Measurements from ENCODE around the gene RAB3B.

Gene RAB3B

DNA sequence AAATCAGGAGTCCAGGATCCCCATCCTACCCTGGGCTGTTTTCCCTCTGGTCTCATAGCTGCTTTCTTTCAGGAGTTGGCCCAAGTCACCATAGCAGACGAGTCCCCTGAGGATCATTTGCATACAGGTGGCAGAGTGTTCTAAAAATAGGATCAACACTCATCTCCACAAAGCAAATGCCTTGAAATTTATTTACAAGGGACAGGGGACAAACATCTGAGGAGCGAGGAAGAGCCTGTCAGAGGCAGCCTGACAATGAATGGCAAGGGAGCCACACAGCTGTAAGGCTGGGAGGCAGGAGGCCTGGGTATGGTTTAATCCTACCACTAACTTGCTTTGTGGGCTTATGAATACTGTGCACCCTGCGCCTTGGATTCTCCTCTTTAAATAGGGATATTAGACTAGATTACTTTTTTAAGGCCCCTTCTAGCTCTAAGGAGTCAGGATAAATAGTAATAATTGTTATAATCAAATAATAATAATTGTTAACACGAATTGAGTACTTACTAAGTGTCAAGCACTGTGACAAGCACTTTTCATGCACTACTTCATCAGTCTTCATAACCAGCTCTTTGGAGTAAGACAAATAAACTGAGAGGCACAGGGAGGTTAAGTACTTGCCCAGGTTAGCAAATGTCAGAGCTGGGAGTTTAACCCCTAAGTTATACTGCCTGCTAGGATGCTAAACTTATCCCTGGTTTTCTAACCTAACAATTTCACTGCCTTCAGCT is 34.5 kb downstream of the RAB3B start:
- no peak for DNase-seq

DNA sequence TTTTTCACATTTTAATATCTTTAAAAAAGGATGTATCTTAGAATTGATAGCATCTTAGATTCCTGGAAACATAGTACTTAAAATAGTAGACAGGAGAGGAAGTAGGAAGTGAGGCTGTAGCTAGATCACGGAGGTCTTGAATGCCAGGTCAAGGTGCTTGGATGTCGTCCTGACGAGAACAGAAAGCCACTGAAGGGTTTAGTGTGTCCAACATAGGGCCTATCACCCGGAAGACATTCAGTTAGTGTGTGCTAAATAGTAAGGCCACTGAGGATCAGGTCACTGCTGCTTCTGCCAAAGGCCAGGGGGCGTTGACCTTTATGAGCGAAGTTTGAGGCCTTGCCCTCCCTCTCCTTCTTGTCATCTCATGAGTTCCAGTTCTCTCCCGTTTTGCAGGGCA is 35.7 kb downstream of the RAB3B start:
- no peak for DNase-seq

DNA sequence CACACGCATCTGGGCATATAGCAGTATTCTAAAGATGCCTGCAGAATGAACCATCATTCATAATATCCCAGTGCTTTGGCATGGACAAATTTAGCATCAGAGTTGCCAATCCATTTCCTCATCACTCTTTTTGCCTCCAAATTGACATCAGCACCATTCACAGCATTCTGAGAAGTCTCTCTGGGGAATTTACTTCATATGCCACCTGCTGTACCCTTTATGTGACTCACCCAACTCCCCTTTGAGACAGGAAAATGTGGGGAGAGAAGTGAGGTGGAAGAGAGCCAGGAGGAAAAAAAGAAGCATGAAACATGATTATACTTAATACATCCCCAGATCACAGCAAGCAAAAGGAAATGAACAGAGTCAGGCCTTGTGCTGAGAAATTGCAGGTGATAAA is 37.4 kb downstream of the RAB3B start:
- no peak for DNase-seq

DNA sequence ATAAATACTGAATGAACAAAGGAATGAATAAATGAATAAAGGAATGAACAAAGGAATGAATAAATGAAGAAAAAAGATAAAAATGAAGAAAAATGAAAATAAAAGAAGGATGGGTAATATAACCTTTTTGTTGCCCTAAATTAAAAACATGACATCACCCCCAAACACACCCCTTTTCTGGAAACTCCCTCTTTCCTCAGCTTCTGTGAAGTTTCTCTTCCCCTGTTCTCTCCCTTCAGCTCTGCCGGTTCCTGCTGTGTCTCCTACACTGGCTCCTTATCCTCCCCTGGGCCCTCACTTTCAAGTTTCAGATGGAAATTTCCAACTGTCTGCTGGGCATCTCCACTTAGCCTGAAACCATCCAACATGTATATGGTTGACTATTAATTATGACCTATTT is 37.9 kb downstream of the RAB3B start:
- DNase-seq, result no peak

DNA sequence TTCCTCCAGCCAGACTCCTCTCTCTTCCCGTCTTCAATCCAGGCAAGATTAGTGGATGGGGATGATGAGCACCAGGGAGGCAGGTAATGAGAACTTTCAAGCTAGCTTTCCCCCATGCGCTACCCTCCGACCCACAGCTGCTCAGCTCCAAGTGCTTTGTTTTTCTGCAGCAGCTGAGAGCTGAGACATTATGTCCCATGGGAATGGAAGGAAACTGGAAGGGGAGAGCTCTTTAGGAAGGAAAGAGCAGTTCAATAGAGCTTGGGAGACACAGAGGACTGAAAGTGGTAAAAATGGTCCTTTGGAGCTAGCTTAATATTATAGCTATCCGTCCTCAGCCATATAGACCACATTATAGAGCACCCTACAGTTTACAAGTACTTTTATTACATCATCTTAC is 39.8 kb downstream of the RAB3B start:
- DNase-seq, result no peak

DNA sequence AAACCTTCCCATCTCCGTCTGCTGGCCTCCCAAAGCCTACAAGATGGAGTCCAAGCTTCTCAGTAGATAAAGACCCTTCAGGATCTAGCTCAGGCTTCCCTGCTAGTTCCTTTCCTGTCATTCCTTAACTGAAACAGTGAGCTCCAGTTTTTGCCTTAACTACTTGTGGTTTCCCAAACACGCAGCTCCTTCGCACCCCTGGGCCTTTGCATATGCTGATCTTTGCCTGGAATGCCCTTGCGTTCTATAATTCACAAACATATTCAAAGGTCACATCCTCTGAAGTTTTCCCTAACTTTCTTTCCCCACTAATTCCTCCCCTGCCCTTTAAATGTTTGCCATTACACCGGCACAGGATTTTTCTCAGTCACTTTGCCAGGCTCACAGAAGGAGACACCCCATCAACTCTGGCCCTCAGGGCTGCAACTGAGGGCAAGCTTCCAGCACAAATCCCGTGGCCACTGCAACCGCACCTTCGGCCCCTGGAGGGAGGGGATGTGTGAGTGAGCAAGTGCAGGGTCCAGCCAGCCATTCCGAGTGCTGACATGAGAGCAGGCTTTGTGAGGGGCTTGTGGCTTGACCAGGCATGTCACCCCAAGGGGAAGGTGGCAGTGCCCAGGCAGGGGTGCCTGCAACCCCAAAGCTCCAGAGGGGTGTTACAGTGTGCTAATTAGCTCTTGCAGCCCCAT is 41.3 kb downstream of the RAB3B start:
- no peak for DNase-seq

DNA sequence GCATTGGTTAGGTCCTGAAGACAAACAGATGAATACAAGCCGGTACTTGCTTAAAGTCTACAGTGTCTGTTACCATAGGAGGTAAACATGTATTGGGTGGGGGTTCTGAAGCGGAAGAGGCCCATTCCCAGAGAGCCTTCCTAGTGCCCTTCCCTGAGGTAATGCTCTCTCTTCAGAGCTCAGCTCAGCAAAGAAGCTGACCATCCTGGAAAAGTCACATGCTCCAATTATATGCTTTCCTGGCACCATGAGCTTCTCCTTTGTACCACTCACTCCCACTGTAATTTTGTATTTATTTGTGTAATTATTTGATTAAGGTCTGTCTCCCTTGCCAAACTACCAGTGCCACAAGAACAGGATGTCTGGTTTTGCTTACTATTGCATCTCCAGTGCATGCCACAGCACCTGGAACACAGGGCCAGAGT is 42.0 kb downstream of the RAB3B start:
- DNase-seq, result no peak

DNA sequence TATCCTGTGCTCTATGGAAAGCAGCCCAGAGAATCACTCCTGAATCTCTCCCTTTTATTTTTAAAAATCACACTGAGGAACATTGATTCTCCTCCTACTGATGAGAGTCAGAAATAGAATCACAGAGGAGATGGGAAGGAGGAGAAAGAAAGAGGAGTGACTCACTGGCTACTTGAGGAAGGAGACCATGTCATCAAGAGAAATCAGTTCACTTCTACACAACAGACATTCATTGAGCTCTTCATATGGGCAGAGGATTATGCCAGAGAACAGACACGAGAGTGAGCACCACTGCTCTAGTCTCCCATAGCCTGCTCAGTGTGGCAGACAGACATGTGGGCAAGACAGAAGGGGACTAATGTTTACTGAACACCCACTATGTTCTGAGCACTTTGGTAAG is 44.2 kb downstream of the RAB3B start:
- no peak for DNase-seq

DNA sequence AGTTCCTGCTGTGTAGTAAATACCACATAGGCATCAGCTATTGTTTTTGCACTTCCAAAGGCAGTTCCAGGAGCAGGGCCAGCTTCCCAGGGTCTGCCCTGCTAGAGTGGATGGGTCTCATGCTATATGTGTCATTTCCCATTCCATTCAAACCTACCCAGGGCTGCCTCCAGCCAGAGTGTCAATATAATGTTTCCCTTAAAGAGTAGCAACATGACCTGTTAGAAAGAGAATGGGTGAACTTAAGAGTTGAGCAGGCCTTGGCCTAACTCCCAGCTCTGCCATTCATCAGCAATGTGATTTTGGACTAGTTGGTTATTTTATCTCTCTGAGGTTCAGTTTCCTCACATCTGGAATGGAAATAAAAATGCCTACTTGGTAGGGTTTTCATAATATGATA is 44.9 kb downstream of the RAB3B start:
- no peak for DNase-seq

DNA sequence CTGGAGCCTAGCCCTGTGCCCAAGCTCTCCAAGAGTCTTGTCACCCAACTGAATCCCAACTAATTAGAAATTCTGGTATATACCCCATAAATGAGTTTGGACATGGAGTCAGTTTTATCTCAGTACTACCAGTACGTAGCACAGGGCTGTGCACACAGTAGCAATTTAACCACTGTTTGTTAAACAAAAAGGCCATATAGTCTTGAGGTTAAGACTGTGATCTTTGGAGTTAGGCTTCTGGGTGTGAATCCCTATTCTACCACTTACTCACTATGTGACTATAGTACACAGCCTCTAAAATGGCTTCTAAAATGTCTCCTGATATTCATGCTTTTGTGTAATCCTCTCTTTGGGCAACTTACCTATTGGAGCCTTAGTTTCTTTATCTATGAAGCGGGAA is 48.2 kb downstream of the RAB3B start:
- no peak for DNase-seq

DNA sequence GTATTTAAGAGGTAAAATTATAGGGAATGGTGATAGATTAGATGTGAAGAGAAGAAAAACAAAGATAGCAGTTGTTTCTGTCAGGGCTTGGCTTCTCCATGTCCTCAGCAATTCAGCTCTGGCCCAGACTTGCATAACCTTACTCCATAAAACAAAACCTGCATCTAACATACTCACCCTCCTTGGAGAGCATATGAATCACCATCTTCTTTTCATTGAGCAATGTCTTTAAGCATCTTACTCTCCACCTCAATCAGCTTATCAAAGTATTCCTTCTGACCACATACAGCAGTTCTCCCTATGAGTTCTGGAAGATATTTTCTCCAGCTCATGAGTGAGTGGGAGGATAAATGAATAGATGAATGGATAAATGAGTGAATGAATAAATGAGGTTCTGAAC is 49.0 kb downstream of the RAB3B start:
- no peak for DNase-seq

DNA sequence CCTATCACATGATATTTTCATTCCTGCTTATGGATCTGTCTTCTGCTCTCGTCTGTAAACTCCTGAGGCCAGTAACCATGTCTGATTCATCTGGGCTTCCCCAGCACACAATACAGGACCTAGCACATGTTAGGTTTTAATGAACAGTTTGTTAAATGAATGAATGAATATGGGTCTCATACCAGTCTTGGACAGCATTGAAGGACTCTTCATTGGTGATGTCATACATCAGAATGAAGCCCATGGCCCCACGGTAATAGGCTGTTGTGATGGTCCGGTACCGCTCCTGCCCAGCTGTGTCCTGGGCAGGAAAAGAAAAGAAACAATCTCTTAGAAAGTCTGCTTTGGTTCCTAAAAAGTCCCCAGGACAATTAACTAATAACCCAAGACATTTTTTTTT is 53.4 kb downstream of the RAB3B start:
- no peak for DNase-seq

DNA sequence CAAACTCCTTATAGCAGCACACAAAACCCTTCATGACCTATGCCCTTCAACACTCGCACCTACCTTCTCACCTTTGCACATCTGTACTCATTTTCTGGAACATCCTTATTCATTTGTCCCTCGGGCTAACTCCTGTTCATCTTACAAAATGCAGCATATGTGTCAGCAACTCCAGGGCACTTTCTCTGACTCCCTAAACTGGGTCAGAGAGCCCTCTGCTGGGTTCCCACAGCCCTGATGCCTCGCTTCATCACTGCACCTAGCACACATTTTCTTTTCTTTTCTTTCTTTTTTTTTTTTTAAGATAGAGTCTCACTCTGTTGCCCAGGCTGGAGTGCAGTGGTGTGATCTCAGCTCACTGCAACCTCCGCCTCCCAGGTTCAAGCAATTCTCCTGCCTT is 54.0 kb downstream of the RAB3B start:
- DNase-seq, result no peak

DNA sequence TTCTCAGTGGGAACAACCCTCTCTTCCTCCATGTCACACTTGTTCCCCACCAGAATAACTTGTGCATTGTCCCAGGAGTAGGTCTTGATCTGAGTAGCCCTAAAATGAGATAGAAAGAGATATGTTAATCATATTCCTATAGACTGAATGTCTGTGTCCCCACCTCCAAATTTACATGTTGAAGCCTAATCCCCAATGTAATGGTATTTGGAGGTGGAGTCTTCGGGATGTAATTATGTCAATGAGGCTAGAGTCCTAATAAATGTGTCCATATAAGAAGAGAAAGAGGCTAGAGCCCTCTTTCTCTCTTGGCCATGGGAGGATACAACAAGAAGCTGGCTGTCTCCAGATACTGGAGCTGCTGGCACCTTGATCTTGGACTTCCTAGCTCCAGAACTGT is 57.2 kb downstream of the RAB3B start:
- no peak for DNase-seq

DNA sequence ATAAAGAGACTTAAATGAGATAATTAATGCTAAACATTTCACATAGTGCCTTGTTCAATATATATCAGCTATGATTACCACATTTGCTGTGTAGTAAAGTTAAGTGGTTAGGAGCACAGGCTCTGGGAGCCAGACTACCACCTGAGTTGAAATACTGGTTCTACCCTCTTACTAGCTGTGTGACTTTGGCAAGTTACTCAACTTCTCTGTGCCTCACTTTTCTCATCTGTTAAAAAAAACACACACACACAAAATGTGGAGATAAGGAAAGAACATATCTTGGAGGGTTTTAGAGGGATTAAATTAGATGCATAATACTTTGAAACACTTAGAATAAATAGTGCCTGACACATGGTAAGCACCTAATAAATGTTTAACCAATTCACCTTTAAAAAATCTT is 60.2 kb downstream of the RAB3B start:
- no peak for DNase-seq

DNA sequence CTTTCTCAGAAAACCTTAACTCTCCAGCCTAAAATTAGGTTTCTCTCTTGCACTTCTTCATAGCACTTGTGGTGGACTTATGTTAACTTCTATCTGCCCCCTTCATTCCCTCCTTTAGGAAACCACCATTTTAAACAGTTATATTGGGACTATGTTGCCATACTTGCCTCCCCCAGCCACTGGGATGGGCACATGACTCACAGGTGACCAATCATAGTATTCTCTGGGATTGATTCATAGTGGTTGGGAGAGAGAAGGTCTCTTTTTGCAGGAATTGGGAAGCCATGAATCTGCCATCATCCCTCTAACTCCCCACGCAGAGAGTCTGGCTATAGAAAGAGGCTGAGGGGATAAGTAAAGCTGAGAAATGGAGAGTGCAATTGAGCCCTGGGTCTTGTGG is 61.6 kb downstream of the RAB3B start:
- no peak for DNase-seq

DNA sequence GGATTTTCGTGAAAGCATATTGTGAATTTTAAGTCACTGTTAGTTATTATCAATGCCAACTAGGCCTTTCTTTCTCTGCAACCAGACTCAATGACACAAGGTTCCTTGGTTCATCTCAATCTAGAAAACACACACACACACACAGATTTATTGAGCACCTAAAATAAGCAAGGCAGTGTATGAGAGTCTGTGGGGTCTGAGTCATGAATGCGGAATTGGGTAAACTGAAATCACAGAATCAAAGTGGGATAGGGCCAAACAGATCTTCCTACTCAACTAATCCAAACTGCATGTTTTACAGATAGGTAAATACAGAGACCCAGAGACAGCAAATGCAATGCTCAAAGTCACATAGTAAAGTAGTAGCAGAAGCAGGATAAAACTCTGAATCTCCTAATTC is 63.5 kb downstream of the RAB3B start:
- DNase-seq, result no peak

DNA sequence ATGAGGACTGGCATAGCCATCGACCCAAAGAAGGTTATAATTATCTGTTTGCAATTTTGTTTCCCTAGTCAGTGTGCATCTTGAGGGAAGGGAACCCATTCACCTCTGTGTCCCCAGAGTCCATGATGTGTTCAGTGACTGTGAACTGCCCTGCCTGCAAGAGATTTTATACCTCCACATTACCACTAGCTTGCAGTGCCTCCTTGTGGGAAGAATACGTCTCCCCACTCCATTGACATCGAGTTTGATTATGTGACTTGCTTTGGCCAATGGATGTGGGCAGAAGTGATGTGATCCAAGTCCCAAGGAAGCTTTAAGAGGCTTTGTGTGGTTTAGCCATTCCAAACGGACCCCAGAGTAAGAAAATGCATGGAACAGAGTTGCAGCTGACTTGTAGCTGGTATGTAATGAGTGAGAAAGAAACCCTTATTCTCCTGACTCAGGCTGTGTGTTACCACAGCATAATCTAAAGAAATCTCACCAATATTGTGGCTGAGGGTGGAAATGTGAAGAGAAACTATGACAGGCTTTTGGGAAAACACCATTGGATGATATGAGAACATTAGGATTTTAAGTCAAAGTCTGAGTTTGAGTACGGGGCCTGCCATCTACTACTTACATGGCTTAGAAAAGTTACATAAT is 64.2 kb downstream of the RAB3B start:
- DNase-seq, result peak; percentile 0

DNA sequence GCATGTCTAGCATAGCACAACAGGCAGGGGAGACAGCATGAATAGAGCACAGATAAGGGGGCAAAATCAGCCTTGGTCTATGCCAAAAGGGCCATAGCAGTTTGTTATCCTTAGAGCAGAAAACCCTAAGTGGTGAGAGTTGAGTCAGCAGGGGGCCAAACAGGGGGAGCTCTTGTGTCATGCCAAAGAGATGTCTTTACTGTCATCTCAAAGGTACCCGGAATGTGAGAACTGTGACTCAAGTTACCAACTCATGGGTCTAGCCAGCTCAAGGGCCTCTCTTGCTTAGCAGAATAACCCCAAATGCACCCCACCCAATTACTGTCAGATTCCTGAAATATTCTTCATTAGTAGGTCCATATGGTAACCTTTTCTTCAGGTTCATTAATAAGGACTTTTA is 66.0 kb downstream of the RAB3B start:
- DNase-seq, result no peak

DNA sequence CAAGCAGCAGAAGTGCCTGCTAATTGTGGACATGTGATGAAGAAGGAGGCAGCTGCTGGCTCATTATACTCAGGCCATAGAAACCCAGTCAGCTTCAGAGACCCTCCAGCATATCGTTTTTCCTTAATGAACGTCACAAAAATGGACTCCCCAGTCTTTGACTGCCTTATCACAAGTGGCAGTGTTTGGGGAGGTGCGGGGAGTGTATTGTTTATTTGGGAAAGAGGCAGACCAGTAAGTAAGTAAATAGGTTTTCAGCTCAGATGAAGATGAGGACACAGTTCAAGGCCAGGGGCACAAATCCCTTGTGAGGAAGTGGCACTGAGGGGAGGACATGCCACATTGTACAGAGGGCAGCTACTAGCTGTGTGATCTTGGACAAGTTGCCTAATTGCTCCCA is 68.5 kb downstream of the RAB3B start:
- no peak for DNase-seq

DNA sequence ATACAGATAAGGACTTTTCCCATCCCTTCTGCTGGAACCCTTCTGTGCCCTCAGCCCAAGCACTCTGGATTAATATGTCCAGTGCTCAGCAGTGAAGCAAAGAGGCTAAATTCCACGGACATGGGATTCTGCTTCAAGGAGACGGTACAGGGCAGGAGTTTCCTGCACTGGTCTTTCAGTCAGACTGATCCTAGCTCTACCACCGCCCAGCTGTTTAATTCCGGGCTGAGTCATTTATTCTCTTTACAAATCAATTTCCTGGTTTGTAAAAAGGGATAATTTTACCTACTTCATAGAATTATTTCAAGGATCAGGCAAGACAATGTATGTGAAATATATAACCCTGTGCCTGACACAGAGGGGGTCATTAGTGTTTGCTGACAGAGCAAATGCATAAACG is 70.4 kb downstream of the RAB3B start:
- DNase-seq, result no peak

DNA sequence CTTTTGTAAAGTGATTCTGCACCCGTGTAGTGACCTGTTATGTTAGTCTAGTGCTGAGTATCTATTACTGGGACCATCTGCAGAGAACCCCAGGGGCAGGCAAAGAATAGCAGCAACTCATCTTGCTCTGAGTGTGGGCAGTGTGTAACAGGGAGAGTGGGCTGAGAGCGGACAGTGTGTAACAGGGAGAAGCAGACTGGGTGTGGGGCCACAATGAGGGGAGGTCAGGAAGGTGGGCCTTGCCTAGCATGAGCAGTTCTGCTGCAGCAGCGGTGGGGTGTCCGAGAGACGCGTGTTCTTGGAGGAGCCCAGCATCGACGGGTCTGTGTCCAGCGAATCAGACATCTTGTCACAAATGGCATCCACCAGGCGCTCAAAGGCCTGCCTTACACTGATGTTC is 70.8 kb downstream of the RAB3B start:
- no peak for DNase-seq

DNA sequence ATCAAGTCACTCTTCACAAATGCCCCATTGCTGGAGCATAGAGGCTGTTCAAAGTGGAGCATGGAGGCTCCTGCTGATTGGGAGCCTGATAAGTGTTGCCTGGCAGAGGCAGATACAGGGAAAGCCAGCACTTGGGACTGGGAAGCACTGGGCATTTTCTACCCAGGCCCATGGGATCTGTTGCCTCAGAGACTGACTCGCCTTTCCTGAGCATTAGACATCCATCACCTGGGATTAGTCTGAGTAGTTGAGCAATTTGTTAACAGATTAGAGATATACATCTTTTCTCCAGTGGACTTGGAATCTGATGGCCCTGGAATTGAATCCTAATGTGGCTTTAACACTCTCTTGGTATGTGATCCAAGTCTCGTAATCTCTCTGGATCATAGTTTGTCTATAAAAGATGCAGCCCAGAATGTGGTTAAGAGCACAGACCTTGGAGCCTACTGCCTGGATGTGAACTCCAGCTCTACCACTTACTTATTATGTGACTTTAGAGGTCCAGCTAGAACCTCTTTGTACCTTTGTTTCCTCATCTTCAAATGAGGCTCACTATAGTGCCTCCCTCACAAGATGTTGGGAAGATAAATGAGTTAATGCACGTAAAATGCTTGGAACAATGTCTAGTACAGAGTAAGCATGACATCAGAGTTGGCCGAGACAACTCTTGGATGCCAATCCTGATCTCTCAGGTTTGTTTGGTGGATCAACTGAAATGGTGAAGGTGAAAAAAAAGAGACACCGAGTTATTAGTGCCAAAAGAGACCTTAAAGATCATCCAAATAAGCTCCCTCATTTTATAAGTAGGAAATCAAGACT is 73.7 kb downstream of the RAB3B start:
- no peak for DNase-seq

DNA sequence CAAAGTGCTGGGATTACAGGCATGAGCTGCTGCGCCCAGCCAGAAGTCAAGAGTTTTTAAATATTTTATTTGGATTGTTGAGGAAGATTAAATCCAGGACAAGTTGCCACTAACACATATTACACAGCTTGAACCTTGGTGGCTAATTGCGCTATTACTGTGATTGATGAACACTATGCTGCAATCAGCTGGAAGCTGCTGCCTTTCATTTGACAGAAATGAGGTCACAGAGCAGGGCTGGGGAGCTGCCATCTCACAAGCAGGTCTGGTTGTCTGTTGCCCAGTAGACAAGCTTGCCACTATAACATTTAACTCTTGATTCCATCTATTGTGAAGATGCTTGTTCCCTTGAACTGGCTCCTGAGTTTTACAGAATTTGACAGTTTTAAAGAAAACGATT is 74.5 kb downstream of the RAB3B start:
- DNase-seq, result no peak

Data from CD4-positive, alpha-beta T cell treated with Interleukin-10 for 1 hour (primary cell).